ENCODE data around the gene IPO9.

GRCh38 chr1:201827321-201828216 lies 1.4 kb upstream of the IPO9 start:
- no peak for TF ChIP-seq CTCF (IDR thresholded peaks at IDR 0.05)
- no peak for TF ChIP-seq POLR2AphosphoS5 (IDR thresholded peaks at IDR 0.05)
- TF ChIP-seq POLR2A (IDR thresholded peaks at IDR 0.05): no peak

Data from prostate gland (tissue), 2 donors.